HG02610 (cell line): ENCODE data around the gene ARRDC3.
"Not testable (repeated sequence)": the region's sequence is repeated elsewhere in the genome, so short reads cannot be mapped to it uniquely, and the experiment has no call there.

Experiments used
- ATAC-seq: cut with Tn5 transposase; IDR thresholded peaks from one replicate; pipeline ENCODE4 v1.9.1; 2021; ENCODE audit warnings: mild to moderate bottlenecking, moderate library complexity; ENCODE audit not compliant: unreplicated experiment

Gene ARRDC3

GRCh38 chr5:91385596-91385995 is 2.5 kb upstream of the ARRDC3 start:
- not testable (repeated sequence) for ATAC-seq

GRCh38 chr5:91384671-91385430 is 1.7 kb upstream of the ARRDC3 start:
- no peak for ATAC-seq

- ATAC-seq: no peak
Observed at GRCh38 chr5:91383956-91384300, 811 bp upstream of the ARRDC3 start.

- no peak for ATAC-seq
Observed at GRCh38 chr5:91382530-91383026, 539 bp downstream of the ARRDC3 start.

DNA sequence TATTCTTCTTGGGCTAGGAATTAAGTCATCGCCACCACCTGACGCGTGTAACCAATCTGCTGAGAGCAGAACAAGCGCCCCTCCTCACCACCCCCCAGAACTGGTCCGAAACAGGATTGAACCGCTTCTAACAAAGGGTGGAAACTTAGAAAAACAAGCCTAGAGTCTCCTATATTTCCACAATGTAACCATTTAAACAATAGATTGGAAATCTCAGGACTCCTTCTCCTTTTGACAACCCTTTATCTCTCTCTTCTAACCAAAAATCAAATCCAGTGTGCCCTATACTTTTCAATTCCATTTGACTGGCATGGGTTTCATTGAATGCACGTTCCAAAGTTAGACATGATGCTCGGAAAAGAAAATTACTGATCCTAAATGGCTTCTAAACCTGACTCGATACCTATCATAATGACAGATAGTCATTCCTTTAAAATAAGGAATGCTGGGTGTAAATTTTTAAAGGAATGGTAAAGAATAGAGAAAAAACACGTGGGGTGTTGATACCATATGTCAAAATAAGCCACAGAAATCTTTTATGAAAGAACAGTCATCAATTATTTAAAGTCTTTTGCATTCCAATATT is 1.2 kb downstream of the ARRDC3 start:
- ATAC-seq: peak; percentile 6

DNA sequence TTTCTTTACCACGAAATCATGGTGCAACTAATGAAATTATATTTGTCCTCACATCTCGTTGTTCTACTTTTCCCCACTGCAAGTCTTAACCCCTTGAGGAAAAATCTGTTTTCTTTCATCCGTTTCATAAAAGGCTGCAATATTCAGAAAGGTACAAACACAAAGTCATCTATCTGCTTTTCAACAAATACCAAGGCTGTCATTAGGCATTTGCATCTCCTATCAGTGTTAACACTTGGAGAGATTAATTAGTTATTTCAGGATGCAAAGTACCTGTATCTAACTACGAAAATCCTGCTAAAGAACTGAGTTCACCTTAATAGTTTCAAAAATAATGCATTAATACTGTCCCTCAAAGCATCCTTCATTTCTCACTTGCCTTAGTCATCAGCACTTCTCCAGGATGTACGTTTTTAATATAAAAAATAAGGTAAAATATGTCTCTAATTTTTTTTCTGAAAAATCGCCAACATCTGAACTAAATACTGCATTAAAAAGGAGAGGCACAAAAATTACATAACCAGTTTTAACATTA is 1.8 kb downstream of the ARRDC3 start:
- ATAC-seq: no peak

DNA sequence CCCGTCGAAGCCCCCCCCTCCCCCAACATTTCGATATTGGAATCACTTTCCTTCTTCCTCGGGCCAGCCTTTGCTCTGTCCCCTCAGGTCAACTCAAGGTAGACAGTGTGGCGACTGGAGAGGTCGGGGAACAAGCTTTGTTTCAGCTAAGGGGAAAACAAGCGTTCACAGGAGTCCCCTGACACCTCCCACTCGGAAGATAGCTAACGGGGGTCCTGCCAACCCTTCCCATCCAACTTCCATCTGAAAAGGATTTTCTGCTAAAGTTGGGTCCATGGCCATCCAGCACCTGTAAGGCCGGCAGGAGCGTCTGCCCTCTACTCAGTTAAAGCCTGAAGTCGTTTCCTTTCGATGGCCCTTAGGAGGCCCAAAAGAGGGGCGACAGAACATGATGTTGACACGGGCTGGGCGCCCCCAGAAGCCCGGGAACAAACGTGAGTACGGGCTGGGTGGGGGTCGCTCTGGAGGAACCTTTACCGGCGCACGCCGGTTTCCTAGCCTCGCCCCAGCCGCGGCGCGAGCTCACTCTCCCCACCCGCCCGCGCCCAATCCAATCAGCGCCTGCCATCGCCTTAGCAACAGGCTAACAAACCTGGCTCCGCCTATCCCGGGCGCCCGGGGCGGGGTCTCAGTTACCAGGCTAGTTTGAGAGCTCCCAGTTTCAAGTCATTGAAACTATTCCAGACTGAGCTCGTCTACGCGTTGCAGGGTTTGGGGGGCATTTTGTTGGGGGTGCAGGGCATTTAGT is 2.5 kb downstream of the ARRDC3 start:
- ATAC-seq: peak; percentile 58

GRCh38 chr5:91379914-91380490 is 3.1 kb downstream of the ARRDC3 start:
- peak; percentile 64 for ATAC-seq

- no peak for ATAC-seq
Observed at GRCh38 chr5:91379246-91379913, 3.7 kb downstream of the ARRDC3 start.

GRCh38 chr5:91378752-91379211 is 4.3 kb downstream of the ARRDC3 start:
- ATAC-seq: no peak

DNA sequence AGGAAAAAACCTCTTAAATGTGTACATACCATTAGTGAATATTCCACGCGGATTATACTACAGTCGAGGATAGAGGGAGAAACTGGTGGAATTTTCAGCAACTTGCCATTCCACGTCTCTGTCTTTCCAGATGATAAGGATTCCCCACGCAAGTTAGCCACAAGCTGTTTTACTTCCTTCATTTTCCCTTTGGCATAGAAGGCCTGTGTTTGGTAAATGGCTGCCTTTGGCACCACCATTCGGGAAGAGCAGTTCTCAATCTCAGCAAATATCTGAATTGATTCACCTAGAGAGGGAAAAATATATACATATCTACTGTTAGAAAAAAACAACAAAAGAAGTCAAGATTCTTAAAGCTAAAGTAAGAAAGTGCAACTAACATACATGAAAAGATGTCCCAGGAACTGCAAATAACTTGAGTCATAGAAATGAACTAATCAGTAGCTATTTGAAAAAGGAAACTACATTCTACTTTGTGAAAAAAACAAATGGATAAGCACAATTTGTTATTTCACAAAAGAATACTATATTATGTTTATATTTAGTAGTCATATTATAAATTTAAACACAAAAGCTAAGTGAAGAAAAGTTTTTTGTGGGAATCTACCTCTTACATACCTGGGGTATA is 8.1 kb downstream of the ARRDC3 start:
- no peak for ATAC-seq

GRCh38 chr5:91373600-91373999 is 9.5 kb downstream of the ARRDC3 start:
- ATAC-seq: no peak

- ATAC-seq: no peak
Observed at GRCh38 chr5:91373006-91373405, 10.1 kb downstream of the ARRDC3 start.

GRCh38 chr5:91369480-91369879 is 13.6 kb downstream of the ARRDC3 start:
- ATAC-seq: no peak

GRCh38 chr5:91367908-91368648 is 15.0 kb downstream of the ARRDC3 start:
- no peak for ATAC-seq

DNA sequence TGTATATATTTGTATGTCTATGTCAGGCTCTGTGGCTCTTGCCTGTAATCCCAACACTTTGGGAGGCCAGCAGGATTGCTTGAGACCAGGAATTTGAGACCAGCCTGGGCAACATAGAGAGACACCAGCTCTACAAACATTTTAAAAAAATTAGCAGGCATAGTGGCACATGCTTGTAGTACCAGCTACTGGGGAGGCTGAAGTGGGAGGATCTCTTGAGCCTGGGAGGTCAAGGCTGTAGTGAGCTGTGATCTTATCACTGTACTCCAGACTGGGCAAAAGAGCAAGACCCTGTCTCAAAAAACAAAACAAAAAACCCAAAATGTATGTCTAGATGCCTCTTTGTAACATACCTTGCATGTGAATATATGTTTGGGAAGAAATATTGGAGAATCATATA is 15.8 kb downstream of the ARRDC3 start:
- no peak for ATAC-seq

- ATAC-seq: no peak
Observed at GRCh38 chr5:91366551-91366950, 16.6 kb downstream of the ARRDC3 start.

- no peak for ATAC-seq
Observed at GRCh38 chr5:91365498-91365897, 17.6 kb downstream of the ARRDC3 start.

DNA sequence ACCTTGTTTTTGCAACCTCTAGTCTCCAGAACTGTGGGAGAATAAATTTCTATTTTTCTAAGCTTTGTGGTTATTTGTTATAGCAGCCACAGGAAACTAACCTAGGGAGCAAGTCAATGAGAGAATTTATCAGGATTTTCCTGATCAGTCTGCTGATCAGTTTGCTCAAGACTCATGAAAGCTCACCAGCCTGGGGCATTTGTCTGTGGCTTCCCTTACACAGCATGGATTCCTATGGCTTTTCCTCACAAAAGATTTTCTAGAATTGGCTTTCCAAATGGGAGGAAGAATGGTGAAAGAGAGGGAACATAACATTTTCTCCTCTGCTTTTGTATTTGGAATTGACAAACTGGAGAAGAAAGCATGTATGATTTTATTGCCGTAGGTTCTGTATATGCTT is 20.2 kb downstream of the ARRDC3 start:
- no peak for ATAC-seq
